Activated CD8-positive, alpha-beta T cell treated with anti-CD3 and anti-CD28 coated beads for 36 hours (primary cell): ENCODE measurements around the gene GLB1L2. TPM values are rescaled to one million over a fixed set of nuclear protein-coding genes. Genes with fewer than 3 reads are reported as not detected.

ENCODE experiments used
- ATAC-seq: fragments of 200-7000 bp; cut with Tn5 transposase; one replicate; pipeline ENCODE4 v1.10.0; 2021; ENCODE audit warnings: mild to moderate bottlenecking, moderate library complexity
- CTCF ChIA-PET: fragments of 350-600 bp; sonication (Branson Sonifier 250); formaldehyde crosslinking; loops from one replicate; lab custom pipeline; 2021; ENCODE audit warnings: antibody characterized with exemption; lab: Charles Lee
- POLR2A ChIA-PET: fragments of 350-600 bp; sonication (Branson Sonifier 250); formaldehyde crosslinking; loops from one replicate; lab custom pipeline; 2021; ENCODE audit warnings: antibody characterized with exemption; lab: Charles Lee
- DNase-seq: peaks from one replicate; pipeline ENCODE4 v3.0.0-alpha.2; 2020
- H3K27ac Mint-ChIP-seq: one replicate; pipeline ENCODE4 v1.8.0; 2021; ENCODE audit warnings: mild to moderate bottlenecking, mixed read lengths
- H3K27me3 Mint-ChIP-seq: one replicate; pipeline ENCODE4 v1.8.0; 2021; ENCODE audit warnings: mixed read lengths
- H3K36me3 Mint-ChIP-seq: one replicate; pipeline ENCODE4 v1.8.0; 2021; ENCODE audit warnings: low read depth, mixed read lengths
- H3K4me1 Mint-ChIP-seq: one replicate; pipeline ENCODE4 v1.8.0; 2021; ENCODE audit warnings: low read depth, mixed read lengths
- H3K4me3 Mint-ChIP-seq: one replicate; pipeline ENCODE4 v1.8.0; 2021; ENCODE audit warnings: mild to moderate bottlenecking, moderate library complexity, mixed read lengths
- H3K9me3 Mint-ChIP-seq: one replicate; pipeline ENCODE4 v1.8.0; 2021; ENCODE audit warnings: mixed read lengths
- CTCF ChIP-seq: fragments of 200-600 bp; IDR thresholded peaks from one replicate; pipeline ENCODE4 v1.8.0; 2022; ENCODE audit warnings: antibody characterized with exemption, mild to moderate bottlenecking
- intact Hi-C: fragments of 100-400 bp; cut with micrococcal nuclease; formaldehyde crosslinking; loops from one replicate; pipeline ENCODE4 v1.10.0; 2022
- total RNA-seq, 2 experiments: library from RNA; stranded (reverse); gene quantifications; one replicate each; pipeline ENCODE4 v1.2.3, GENCODE V29; 2021

The GLB1L2 gene
- total RNA-seq, 2 experiments from 2014 or later: 4.7 to 6.0 TPM

GRCh38 chr11:134393638-134394037, 61.9 kb downstream of the GLB1L2 start:
- Mint-ChIP-seq H3K4me3 (no peak overlapping the region), H3K27me3 (peaks cover 9% of the 10 kb centered on the region), H3K9me3 (no peaks in the 10 kb centered on the region), H3K4me1 (no peaks in the 10 kb centered on the region), H3K36me3 (no peaks in the 10 kb centered on the region), H3K27ac (no peak overlapping the region)
- ChIA-PET CTCF (no interaction called here), POLR2A (no interaction called here)
- ATAC-seq (no peak), DNase-seq (no peak)
- no peak for TF ChIP-seq CTCF
- intact Hi-C loops: no loop called here

DNA sequence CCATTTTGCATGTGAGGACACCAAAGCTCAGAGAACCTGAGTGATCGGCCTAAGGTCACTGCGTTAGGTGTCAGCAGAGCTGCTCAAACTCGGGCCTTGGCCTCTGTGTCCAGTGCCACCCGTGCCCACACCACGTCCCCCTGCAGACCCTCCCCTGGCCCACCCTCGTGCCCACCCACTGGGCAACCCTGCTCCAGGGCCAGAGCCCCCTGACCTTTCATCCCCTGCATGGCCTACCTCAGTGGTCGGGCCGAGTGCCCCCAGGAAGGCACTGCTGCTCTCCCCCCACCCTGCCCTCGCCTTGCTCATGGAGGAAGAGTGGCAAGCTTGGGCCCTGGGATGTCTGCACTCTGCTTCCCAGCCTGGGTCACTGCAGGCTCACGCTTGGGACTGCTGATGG, 62.5 kb downstream of the GLB1L2 start:
- H3K36me3 Mint-ChIP-seq: no peaks in the 10 kb centered on the region
- intact Hi-C loops: no loop called here
- H3K4me1 Mint-ChIP-seq: no peaks in the 10 kb centered on the region
- no peak overlapping the region for H3K27ac Mint-ChIP-seq
- no peak for ATAC-seq
- H3K27me3 Mint-ChIP-seq: peaks cover 7% of the 10 kb centered on the region
- TF ChIP-seq CTCF: no peak
- DNase-seq: no peak
- POLR2A ChIA-PET: no interaction called here
- no peak overlapping the region for H3K4me3 Mint-ChIP-seq
- CTCF ChIA-PET: no interaction called here
- H3K9me3 Mint-ChIP-seq: no peaks in the 10 kb centered on the region

GRCh38 chr11:134395002-134395401, 63.2 kb downstream of the GLB1L2 start:
- intact Hi-C loops: no loop called here
- H3K4me3 Mint-ChIP-seq: no peak overlapping the region
- DNase-seq: no peak
- peaks cover 7% of the 10 kb centered on the region for H3K27me3 Mint-ChIP-seq
- ChIA-PET CTCF (no interaction called here), POLR2A (no interaction called here)
- H3K9me3 Mint-ChIP-seq: no peaks in the 10 kb centered on the region
- TF ChIP-seq CTCF: no peak
- no peak overlapping the region for H3K27ac Mint-ChIP-seq
- H3K4me1 Mint-ChIP-seq: no peaks in the 10 kb centered on the region
- no peak for ATAC-seq
- no peaks in the 10 kb centered on the region for H3K36me3 Mint-ChIP-seq

- H3K4me1 Mint-ChIP-seq: no peaks in the 10 kb centered on the region
- ATAC-seq (no peak), DNase-seq (no peak)
- ChIA-PET CTCF (no interaction called here), POLR2A (interaction anchor here (0.8 kb wide), 1 partner anchor 14 kb away, joined by 3 read pairs; no protein-coding TSS in a partner anchor)
- H3K27ac Mint-ChIP-seq: no peak overlapping the region
- H3K9me3 Mint-ChIP-seq: no peaks in the 10 kb centered on the region
- intact Hi-C loops: no loop called here
- TF ChIP-seq CTCF: no peak
- H3K36me3 Mint-ChIP-seq: no peaks in the 10 kb centered on the region
- peaks cover 9% of the 10 kb centered on the region for H3K27me3 Mint-ChIP-seq
- H3K4me3 Mint-ChIP-seq: no peak overlapping the region
Measured at GRCh38 chr11:134397304-134398078, 65.7 kb downstream of the GLB1L2 start.

- POLR2A ChIA-PET: interaction anchor here (0.8 kb wide), 1 partner anchor 15 kb away, joined by 3 read pairs; no protein-coding TSS in a partner anchor
- intact Hi-C loops: no loop called here
- ATAC-seq (no peak), DNase-seq (no peak)
- no peaks in the 10 kb centered on the region for H3K36me3 Mint-ChIP-seq
- H3K27ac Mint-ChIP-seq: no peak overlapping the region
- no peak for TF ChIP-seq CTCF
- CTCF ChIA-PET: no interaction called here
- H3K4me1 Mint-ChIP-seq: no peaks in the 10 kb centered on the region
- peaks cover 9% of the 10 kb centered on the region for H3K27me3 Mint-ChIP-seq
- no peaks in the 10 kb centered on the region for H3K9me3 Mint-ChIP-seq
- H3K4me3 Mint-ChIP-seq: no peak overlapping the region
Measured at GRCh38 chr11:134398079-134398444, 66.3 kb downstream of the GLB1L2 start.
